Activated T-cell treated with anti-CD3 and anti-CD28 coated beads, Interleukin-2, amount 50 U/mL, for 1 hour (primary cell): ENCODE measurements around the gene GRHL3.

Experiments
- DNase-seq: peaks from one replicate; pipeline ENCODE4 v3.0.0-alpha.2; 2020

GRHL3 gene

DNA sequence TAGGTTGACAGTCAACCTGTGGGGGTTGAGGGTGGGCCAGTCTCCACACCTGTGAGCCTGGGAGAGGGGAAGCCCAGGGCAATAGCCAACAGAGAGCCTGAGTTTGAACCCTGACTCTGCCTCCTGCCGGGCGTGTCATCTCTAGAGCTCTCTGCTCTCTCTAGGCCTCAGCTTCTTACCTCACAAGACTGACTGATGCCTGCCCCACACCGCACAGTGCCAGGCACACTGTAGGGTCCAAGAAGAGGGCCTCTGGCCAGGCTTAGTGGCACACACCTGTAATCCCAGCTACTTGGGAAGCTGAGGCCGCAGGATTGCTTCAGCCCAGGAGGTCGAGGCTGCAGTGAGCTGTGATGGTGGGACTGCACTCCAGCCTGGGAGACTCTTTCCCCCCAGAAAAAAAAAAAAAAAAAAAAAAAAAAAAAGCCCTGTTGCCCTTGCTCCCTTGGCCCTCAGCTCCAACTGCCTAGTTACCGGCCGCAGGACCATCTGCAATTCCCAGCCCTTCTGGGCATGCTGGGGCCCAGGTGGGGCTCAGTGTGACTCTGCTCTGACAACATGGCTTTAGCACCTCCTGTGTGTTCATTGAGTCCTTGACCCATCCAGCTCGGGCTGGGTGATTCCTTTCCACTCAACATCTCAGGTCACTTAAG lies 25.1 kb downstream of the GRHL3 start:
- no peak for DNase-seq

DNA sequence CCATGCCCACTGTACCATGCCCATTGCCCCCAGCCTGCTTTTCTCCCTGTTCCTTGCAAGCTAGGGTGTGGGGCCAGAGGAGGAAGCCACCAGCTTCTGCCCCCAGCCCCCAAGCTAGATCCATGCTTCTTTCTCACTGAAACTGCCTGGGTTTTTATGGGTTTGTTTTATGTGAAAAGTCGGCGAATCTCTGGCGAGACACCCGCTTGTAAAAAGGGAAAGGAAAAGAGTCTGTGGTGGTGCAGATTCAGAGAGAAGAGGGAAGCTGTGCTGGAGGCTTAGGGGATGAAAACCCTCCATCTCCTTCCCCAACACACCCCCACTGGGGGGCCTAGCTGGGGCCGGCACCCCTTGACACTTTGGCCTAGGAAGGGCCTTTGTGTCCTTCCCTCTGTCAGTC lies 26.2 kb downstream of the GRHL3 start:
- DNase-seq: no peak

DNA sequence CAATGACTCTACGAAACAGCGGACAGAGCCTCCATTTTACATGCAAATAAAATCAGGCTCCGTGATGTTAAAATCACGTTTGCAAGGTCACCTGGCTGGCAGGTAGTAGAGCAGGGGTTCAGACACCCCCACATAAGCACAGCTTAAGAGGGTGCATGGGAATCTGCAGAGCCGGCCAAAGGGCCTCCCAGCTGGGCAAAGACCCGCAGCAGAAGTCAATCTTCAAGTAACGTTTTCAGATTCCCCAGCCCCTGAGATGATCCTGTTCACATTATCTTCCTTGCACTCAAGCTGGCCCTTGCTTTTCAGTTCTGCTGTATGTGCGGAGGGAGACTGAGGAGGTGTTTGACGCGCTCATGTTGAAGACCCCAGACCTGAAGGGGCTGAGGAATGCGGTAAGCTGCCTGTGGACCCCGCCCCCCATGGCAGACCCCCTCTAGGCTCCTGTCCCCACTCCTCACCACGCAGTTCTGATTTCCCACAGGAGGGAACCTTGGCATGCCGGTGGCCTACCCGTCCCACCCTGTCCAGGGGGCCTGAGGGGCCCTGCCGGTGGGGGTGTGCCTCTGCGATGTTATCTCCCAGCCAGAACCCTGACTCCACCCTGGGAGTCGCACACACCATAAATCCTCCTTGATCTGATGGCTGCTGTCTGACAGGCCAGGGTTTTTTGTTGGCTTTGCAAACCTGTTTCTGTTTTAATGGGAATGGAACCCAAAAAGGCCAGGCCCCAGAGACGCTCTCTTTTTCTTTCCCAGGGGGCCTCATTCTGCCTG lies 28.2 kb downstream of the GRHL3 start:
- no peak for DNase-seq

- no peak for DNase-seq
Measured at GRCh38 chr1:24348196-24348595, 29.0 kb downstream of the GRHL3 start.

DNA sequence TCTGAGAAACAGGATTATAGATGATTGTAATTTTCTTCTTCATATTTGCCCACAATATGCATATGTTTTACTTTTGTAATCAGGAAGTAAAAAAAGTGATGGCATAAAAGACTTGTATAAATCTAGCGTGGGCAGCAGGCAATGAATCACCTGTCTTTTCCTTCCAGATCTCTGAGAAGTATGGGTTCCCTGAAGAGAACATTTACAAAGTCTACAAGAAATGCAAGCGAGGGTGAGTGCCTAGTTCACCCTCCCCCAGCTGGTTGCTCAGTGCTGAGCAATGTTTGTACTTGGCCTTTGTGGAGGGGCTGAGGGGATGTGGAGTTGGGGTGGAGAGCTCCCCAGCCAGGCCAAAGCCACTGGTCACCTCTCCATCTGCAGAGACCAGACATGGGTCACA lies 30.7 kb downstream of the GRHL3 start:
- no peak for DNase-seq

- no peak for DNase-seq
Measured at GRCh38 chr1:24351247-24351646, 32.1 kb downstream of the GRHL3 start.

DNA sequence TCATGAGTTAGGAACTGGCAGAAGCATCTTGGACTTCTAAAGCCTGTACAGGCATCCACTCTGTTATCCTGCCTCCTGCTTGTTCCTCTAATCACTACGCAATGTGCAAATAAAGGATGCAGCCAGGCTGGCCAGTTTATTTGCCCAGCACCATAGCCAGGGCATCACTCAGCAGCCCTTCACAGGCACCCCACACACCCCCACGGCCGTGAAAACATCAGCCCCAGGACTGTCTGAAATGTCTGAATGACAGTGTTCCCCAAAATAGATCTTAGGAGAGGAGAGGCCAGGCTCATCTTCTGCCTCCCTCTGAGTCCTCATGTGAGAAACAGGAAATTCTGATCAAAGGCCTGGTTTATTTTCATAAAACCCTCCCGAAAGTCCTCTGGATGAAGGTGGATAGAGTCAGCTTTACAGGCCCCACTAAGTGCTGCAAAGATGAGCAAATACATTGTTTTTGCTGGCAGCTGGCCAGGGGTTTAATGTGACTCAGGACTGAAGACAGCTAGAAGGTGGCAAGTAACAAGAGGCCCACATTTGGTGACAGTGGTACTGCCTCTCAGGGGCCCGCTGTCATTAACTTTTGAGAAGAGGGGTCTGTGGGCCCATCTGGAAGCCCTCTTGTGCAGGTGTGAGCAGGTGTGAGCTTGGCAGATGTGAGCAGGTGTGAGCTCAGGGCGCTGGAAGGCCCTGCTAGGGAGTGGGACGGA lies 32.9 kb downstream of the GRHL3 start:
- DNase-seq: no peak

GRCh38 chr1:24353292-24353891 lies 34.2 kb downstream of the GRHL3 start:
- no peak for DNase-seq

- no peak for DNase-seq
Measured at GRCh38 chr1:24355466-24355865, 36.3 kb downstream of the GRHL3 start.

DNA sequence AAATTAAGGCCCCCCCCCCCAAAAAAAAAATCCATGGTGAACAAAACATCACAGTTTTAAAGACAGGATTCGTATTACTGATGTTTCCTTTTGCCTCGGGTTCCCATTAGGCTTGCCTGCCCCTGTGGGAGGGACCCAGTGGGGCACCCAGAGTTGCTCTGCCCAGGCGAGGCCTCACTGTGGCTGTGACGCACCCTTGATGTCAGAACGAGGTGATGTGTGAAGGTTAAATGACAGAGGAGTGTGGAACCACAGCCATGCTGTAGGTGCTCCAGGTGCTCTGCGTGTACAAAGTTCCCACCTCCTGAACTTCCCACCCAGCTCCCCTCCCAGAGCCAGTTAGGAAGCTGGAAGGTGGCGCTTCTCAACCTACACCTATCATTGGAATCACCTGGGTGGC lies 37.9 kb downstream of the GRHL3 start:
- DNase-seq: no peak

GRCh38 chr1:24360681-24361080 lies 41.5 kb downstream of the GRHL3 start:
- no peak for DNase-seq

- no peak for DNase-seq
Measured at GRCh38 chr1:24361811-24362210, 42.7 kb downstream of the GRHL3 start.

DNA sequence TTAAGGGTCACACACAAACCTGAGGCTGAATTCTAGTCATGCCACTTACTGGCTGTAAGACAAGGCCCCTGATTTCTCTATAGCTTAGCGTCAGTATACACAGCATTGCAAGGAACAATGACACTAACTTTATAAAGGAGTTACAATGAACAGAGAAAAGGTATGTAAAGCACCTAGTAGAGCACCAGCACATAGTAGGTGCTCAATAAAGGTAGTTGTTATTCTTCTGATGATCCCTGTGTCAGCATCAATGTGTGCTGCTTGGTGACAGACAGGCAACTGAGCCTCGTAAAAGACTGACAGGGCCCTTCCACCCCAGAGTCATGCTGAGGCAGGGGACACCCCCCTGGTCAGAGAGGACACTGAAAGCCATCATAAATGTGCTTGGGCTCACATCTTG lies 43.2 kb downstream of the GRHL3 start:
- DNase-seq: no peak

DNA sequence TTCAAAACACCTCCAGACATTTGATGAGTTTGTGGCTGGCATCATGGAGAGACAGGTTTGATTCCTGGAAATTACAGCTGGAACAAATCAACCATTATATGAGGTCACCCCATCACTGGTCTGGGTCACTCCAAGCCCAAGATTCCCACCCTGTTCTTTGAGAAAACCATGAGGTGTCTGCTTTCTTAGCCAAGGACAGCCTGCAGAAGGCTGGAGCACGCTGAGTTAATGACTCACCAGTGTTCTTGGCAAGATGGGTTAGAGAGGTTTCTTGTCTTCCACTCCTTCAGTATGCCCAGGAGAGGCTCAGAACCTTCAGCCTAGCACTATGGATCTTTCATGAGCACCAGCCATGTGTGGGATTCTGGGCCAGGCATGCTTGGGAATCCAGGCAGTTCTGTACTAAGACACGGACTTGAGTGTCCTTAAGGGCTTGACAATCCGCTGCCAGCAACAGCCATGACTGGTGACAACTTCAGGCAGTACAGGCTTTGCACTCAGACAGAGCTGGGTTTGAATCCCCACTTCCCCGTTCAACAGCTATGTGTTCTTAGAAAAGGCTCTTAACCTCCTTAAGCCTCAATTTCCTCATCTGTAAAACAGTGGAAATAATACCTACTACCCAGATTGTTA lies 43.9 kb downstream of the GRHL3 start:
- DNase-seq: no peak

- no peak for DNase-seq
Measured at GRCh38 chr1:24363994-24364393, 44.8 kb downstream of the GRHL3 start.

DNA sequence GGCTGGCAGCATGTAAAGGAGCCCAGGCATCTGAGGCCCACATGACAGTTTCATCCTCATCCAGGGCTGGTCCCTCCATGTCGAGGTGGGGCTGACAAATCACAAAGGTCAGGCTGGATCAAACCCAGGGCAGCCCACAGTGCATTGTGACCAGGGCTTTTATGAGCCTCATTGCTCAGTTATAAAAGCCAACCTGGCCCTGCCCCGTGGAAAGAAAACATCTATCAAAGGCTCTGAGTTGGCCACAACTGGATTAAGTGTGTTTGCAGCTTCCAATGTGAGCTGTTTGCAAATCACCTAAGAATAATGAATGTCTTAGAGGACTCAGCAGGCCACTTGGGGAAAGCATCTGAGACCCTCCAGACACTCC lies 45.4 kb downstream of the GRHL3 start:
- no peak for DNase-seq

GRCh38 chr1:24364975-24365678 lies 46.0 kb downstream of the GRHL3 start:
- DNase-seq: no peak

DNA sequence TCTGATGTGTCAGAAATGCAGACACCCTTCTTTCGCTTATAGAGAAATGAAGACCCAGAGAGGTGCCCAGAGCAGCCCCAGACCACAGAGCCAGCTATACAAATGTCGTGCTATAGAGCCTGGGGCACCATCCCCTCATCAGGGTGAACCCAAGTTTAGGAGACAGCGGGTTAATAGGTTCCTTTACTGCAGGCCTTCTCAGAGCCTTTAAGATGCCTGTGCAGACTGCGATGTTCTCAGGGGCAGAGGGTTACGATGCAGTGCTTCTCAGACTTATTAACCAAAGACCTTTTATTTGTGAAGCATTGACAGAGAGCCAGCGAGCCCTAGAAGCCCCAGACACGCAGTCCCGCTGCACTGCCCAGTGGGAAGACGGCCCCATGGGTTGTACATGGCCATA lies 47.5 kb downstream of the GRHL3 start:
- DNase-seq: no peak

DNA sequence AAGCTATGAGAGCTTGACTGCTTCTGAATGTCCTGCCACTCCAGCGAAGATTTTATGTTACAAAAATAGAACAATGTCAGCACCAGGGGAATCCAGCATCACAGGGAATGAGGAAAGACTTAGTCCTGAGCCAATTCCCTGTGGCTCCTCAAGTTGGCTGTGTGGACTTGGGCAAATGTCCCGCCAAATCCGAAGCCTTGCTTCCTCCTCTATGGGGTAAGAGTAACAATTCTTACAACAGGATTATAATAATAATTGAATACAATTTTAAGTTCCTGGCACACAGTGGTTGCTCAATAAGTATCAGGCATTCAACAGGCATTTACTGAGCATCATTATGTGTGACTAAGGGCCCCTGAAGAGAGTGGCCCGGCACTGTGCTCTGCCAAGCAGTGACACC lies 50.0 kb downstream of the GRHL3 start:
- no peak for DNase-seq

DNA sequence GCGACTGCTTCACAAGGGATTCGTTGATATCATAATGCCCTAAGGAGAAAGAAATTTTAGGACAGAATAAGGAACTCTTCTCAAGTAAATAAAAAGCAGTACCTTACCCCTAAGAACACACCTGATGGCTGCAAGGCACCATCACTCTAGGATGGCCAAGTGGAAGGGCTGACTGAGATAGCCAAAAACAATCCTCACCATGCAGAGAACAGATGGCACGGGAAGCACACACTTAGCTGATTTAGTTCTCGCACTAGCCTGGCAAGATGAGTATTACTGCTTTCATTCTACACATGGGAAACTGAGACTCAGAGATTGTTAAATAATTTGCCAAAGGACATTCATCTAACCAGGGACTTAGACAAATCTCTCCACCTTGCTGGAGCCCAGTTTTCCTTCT lies 50.6 kb downstream of the GRHL3 start:
- DNase-seq: no peak

DNA sequence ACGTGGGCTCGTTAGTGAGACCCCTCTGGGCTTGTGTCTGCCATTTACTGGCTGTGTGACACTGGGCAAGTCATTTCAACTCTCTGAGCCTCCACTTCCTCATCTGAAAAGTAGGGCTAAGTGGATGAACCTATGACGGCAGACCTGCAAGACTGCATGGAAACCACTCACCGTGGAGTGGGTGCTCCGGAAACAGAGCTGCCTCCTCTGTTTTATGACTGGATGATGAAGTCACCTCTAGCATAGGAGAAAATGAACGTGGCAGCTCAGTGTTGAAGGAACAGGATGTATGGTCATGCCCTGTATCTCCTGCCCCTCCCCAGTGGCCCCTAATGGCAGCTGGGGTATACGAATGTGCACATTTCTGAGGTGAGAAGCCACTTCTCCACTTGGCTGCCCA lies 53.9 kb downstream of the GRHL3 start:
- no peak for DNase-seq

- DNase-seq: no peak
Measured at GRCh38 chr1:24373710-24374109, 54.6 kb downstream of the GRHL3 start.
